Lower leg skin (tissue), 4 donors: ENCODE data around the gene LMCD1. TPM values are rescaled to one million over a fixed set of nuclear protein-coding genes. Genes with fewer than 3 reads are reported as not detected.

Experiments
- DNase-seq, 2 donors: peaks; one replicate each; pipeline ENCODE4 v3.0.0-alpha.2; 2019; ENCODE audit warnings: low spot score in 2 of 2
- H3K4me3 ChIP-seq: fragments of 200-600 bp; sonication (generic); 2 replicates; pipeline ENCODE4 v1.5.1; 2017; ENCODE audit warnings: mild to moderate bottlenecking, low read depth; ENCODE audit not compliant: poor library complexity, severe bottlenecking
- CTCF ChIP-seq, 3 donors: fragments of 450-650 bp; IDR thresholded peaks; one replicate each; pipeline ENCODE4 v1.5.1; 2016; ENCODE audit warnings: antibody characterized with exemption in 3 of 3, mild to moderate bottlenecking in 3 of 3, moderate library complexity in 2 of 3
- POLR2A ChIP-seq, 2 donors: fragments of 450-650 bp; IDR thresholded peaks; one replicate each; pipeline ENCODE4 v1.6.1; 2016 to 2017; ENCODE audit warnings: antibody characterized with exemption in 2 of 2, mild to moderate bottlenecking in 1 of 2, moderate library complexity in 1 of 2
- WGBS, 2 donors: methylation state at CpG; one replicate each; pipeline ENCODE4 v1.1.5; 2018; 5-methylcytosine and 5-hydroxymethylcytosine counted together
- intact Hi-C: fragments of 100-400 bp; cut with DNase I; formaldehyde crosslinking; loops from one replicate; pipeline ENCODE4 v1.15.0; 2023; ENCODE audit warnings: low total_unique reads
- total RNA-seq, 4 donors: library from RNA; depleted of rRNA; stranded (reverse); fragments of >200 nt; gene quantifications; one replicate each; pipeline ENCODE4 v1.1.0, GENCODE V29; 2016

Gene LMCD1
- total RNA-seq, 4 donors from 2014 or later, result 40.4 to 81.5 (median 54.1) TPM

- TF ChIP-seq POLR2A (IDR thresholded peaks at IDR 0.05) (no peak), CTCF (IDR thresholded peaks at IDR 0.05) (no peak)
- peak in 1 of 2 donors; percentile 80 for DNase-seq
- no peak overlapping the region for H3K4me3 ChIP-seq
- intact Hi-C loops, result no loop called here
- WGBS, 2 donors, result 67 to 68% methylated on average over 12 of the region's 12 CpGs
Observed at GRCh38 chr3:8542190-8543135, 40.8 kb downstream of the LMCD1 start.

- H3K4me3 ChIP-seq, result no peak overlapping the region
- no peak for DNase-seq
- intact Hi-C loops, result no loop called here
- TF ChIP-seq POLR2A (IDR thresholded peaks at IDR 0.05) (no peak), CTCF (IDR thresholded peaks at IDR 0.05) (no peak)
- 73 to 88% methylated on average over 4 of the region's 4 CpGs for WGBS, 2 donors
Observed at GRCh38 chr3:8546609-8547008, 45.0 kb downstream of the LMCD1 start.

- no peak for TF ChIP-seq POLR2A (IDR thresholded peaks at IDR 0.05)
- no peak for TF ChIP-seq CTCF (IDR thresholded peaks at IDR 0.05)
- intact Hi-C loops, result no loop called here
- H3K4me3 ChIP-seq, result no peak overlapping the region
- peak in 1 of 2 donors; percentile 72 for DNase-seq
- WGBS, 2 donors, result 96 to 99% methylated on average over 17 of the region's 17 CpGs
Observed at GRCh38 chr3:8548502-8549275, 47.1 kb downstream of the LMCD1 start.

- intact Hi-C loops, result no loop called here
- TF ChIP-seq CTCF (IDR thresholded peaks at IDR 0.05) (no peak), POLR2A (IDR thresholded peaks at IDR 0.05) (no peak)
Observed at GRCh38 chr3:8549354-8549753, 47.7 kb downstream of the LMCD1 start.

GRCh38 chr3:8550611-8551010, 49.0 kb downstream of the LMCD1 start:
- peak; percentile 76 to 89 for DNase-seq
- TF ChIP-seq POLR2A (IDR thresholded peaks at IDR 0.05) (no peak), CTCF (IDR thresholded peaks at IDR 0.05) (no peak)
- intact Hi-C loops, result no loop called here
- WGBS, 2 donors, result 49 to 57% methylated on average over 6 of the region's 6 CpGs
- no peak overlapping the region for H3K4me3 ChIP-seq

More at GRCh38 chr3:8549354-8549753, 47.7 kb downstream of the LMCD1 start:
- H3K4me3 ChIP-seq, result no peak overlapping the region
- 86% methylated on average over 1 of the region's 1 CpG for WGBS, 2 donors
- no peak for DNase-seq
